Progenitor cell of endocrine pancreas (in vitro differentiated cells): ENCODE measurements around the gene RNF220. TPM values are rescaled to one million over a fixed set of nuclear protein-coding genes. Genes with fewer than 3 reads are reported as not detected.

Source experiments
- DNase-seq: peaks from one replicate; pipeline ENCODE4 v3.0.0; 2021; ENCODE audit warnings: low spot score; ENCODE audit not compliant: unreplicated experiment
- H3K27ac Mint-ChIP-seq: 2 replicates; pipeline ENCODE4 v1.8.0; 2021; ENCODE audit warnings: mild to moderate bottlenecking, moderate library complexity, mixed read lengths
- H3K27me3 Mint-ChIP-seq: 2 replicates; pipeline ENCODE4 v1.8.0; 2021; ENCODE audit warnings: mixed read lengths
- H3K36me3 Mint-ChIP-seq: 2 replicates; pipeline ENCODE4 v1.8.0; 2022; ENCODE audit warnings: mixed read lengths; ENCODE audit not compliant: insufficient read depth
- H3K4me1 Mint-ChIP-seq: 2 replicates; pipeline ENCODE4 v1.8.0; 2021; ENCODE audit warnings: low read depth, mixed read lengths
- H3K4me3 Mint-ChIP-seq: 2 replicates; pipeline ENCODE4 v1.8.0; 2021; ENCODE audit warnings: low read depth, mild to moderate bottlenecking, moderate library complexity, mixed read lengths
- H3K9me3 Mint-ChIP-seq: 2 replicates; pipeline ENCODE4 v1.8.0; 2021; ENCODE audit warnings: low read depth, mixed read lengths
- total RNA-seq: library from RNA; stranded (reverse); gene quantifications from 2 replicates; pipeline ENCODE4 v1.2.1, GENCODE V29; 2021
- TF ChIP-seq, protein P1 (sequence below): fragments of 200-600 bp; sonication (generic); IDR thresholded peaks from one replicate; pipeline ENCODE4 v1.5.0; 2021; ENCODE audit warnings: antibody characterized with exemption, mild to moderate bottlenecking; ENCODE audit not compliant: unreplicated experiment

Gene RNF220
- total RNA-seq, 1 donor from 2014 or later = 85.9 TPM

DNA sequence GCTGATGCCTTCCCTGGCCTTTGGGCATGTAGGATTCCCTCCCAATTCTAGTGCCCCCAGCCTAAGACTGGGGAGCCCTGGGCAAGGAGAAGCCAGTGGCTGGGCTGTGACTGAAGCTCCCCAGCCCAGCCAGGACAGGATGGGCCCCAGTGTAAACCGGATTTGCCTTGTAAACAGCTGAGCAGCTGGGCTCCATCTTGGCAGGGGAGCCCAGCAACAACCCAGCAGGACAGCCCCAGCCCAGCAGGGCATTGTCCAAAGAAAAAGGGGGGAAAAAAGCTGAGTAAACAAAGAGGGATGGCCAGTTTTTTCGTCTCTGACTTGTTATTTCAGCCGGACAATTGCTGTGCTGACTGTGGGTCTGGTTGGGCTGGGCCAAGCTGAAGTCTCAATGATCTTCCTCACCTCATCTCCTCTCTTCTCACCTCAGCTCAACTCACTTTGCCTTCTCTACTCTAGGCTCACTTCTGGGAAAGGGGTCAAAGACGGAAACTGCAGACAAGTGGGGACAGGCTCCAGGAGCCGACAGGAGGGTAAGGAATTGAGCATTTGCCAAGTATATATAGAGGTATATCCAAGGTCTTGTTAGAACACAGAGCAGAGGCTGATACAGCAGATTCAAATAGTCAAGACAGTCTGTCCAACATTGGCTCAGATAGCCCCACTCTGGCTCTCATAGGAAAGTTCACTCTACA is 171.5 kb downstream of the RNF220 start:
- Mint-ChIP-seq H3K9me3 (no peaks in the 10 kb centered on the region), H3K4me3 (no peak overlapping the region), H3K27ac (no peak overlapping the region), H3K36me3 (no peaks in the 10 kb centered on the region), H3K4me1 (peaks cover 2% of the 10 kb centered on the region), H3K27me3 (peaks cover 8% of the 10 kb centered on the region)
- DNase-seq = no peak
- TF ChIP-seq, protein P1, sequence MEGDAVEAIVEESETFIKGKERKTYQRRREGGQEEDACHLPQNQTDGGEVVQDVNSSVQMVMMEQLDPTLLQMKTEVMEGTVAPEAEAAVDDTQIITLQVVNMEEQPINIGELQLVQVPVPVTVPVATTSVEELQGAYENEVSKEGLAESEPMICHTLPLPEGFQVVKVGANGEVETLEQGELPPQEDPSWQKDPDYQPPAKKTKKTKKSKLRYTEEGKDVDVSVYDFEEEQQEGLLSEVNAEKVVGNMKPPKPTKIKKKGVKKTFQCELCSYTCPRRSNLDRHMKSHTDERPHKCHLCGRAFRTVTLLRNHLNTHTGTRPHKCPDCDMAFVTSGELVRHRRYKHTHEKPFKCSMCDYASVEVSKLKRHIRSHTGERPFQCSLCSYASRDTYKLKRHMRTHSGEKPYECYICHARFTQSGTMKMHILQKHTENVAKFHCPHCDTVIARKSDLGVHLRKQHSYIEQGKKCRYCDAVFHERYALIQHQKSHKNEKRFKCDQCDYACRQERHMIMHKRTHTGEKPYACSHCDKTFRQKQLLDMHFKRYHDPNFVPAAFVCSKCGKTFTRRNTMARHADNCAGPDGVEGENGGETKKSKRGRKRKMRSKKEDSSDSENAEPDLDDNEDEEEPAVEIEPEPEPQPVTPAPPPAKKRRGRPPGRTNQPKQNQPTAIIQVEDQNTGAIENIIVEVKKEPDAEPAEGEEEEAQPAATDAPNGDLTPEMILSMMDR = no peak

DNA sequence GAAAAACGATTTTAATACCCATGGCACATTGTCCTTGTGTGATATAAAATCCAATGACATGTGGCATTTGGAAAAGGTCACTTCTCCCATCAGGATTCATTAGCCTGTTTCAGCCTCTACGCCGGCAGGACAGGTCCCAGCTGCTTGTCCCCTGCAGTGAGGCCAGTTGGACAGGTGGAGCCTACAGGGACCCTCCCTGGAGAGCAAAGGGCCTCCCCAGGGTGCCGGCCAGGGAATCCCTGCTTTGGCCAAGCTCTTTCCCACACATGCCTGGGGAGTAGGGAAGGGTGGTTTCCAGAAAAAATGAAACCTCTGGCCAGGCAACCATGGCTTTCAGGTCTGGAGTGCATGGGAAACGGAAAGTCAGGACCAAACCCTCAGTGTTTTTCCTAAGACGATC is 176.2 kb downstream of the RNF220 start:
- DNase-seq = no peak
- TF ChIP-seq, protein P1 = no peak
- Mint-ChIP-seq H3K27ac (no peak overlapping the region), H3K36me3 (no peaks in the 10 kb centered on the region), H3K9me3 (no peaks in the 10 kb centered on the region), H3K27me3 (peaks cover 29% of the 10 kb centered on the region), H3K4me1 (peaks cover 2% of the 10 kb centered on the region), H3K4me3 (no peak overlapping the region)

DNA sequence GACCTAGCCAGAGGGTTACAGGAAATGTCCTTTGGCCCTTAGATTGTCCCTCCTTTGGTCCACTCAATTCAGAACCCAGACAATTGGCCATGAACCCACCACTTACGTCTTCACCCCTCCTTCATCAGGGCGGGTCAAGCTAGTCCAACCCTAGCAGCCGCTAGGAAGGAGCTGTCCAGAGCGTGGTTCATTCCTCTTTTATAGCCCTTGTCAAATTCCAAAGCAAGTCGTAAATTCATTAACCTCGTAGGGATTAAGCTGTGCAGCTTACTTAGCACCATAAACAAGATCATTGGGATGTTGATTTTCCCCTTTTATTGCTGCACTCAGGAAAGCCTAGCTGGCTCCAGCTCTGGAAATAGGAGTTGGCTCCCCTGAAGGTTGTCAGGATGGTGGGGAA is 179.1 kb downstream of the RNF220 start:
- H3K27ac Mint-ChIP-seq = no peak overlapping the region
- no peaks in the 10 kb centered on the region for H3K9me3 Mint-ChIP-seq
- DNase-seq = no peak
- H3K4me1 Mint-ChIP-seq = peaks cover 4% of the 10 kb centered on the region
- peaks cover 32% of the 10 kb centered on the region for H3K27me3 Mint-ChIP-seq
- H3K4me3 Mint-ChIP-seq = no peak overlapping the region
- H3K36me3 Mint-ChIP-seq = no peaks in the 10 kb centered on the region
- TF ChIP-seq, protein P1 = no peak

DNA sequence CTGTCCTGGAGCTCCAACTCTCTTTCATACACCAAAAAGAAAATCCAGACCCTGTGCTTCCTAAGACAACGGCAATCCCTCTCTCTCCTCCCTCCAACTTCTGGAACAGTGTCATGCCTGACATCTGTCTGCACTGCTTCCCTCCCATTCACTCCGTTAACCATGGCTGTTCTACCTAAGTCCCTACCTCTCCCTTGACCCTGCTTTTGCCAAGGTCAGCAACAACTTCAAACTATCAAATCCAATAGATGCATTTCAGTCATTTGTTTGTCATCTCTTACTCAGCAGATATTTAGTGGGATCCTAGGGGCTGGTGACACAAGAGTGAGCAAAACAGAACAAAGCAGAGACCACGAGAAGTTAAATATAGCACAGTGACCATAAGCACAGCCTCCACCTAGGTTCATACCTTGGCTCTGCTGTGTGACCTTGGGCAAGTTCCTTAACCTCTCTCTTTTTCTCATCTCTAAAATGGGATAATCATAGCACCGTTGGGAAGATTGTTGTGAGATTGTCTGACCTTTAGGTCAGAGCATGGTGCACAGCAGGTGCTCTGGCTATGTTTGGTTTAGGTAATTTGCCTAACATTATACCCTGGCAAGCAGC is 180.4 kb downstream of the RNF220 start:
- Mint-ChIP-seq H3K27me3 (peaks cover 32% of the 10 kb centered on the region), H3K9me3 (no peaks in the 10 kb centered on the region), H3K27ac (no peak overlapping the region)

DNA sequence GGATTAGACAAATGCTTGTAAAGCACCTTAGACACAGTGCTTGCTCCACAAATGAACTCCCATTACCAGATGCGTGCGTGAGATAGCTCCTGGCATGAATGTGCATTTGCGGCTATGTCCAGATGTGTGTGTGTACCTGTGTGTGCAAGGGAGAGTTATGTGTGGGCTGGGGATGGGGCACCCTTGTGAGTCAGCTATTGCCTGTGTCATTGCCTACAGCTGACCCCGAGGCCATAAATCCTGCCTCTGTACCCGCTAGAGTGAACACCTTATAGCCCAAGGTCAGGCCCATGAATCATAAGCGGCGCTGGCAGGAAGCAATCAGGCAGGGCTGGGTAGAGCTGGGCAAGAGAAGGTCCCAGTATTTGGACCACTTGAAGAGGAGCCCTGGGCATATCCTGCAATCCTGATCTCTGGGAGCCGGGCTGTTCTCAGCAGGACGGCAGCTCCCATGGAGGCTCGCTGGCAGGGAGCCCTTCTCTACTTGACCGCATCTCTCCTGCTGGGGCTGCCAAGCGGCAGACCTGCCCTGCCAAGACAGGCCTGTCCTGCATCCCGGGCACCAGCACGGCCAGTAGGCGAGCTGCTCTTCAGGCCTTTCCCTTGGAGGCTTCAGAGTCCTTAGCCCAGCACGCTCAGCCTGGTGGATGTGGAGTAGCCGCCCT is 182.9 kb downstream of the RNF220 start:
- TF ChIP-seq, protein P1 = no peak
- no peaks in the 10 kb centered on the region for H3K9me3 Mint-ChIP-seq
- H3K27me3 Mint-ChIP-seq = peaks cover 30% of the 10 kb centered on the region
- H3K4me1 Mint-ChIP-seq = peaks cover 4% of the 10 kb centered on the region
- no peak overlapping the region for H3K27ac Mint-ChIP-seq
- DNase-seq = no peak
- no peak overlapping the region for H3K4me3 Mint-ChIP-seq
- no peaks in the 10 kb centered on the region for H3K36me3 Mint-ChIP-seq

More for the DNA sequence above, 180.4 kb downstream of the RNF220 start:
- TF ChIP-seq, protein P1 = no peak
- Mint-ChIP-seq H3K4me3 (no peak overlapping the region), H3K4me1 (peaks cover 4% of the 10 kb centered on the region), H3K36me3 (no peaks in the 10 kb centered on the region)
- DNase-seq = no peak
